Brain pericyte (primary cell): Measurements from ENCODE around the gene MAZ.
"Not testable (repeated sequence)": the region's sequence is repeated elsewhere in the genome, so short reads cannot be mapped to it uniquely, and the experiment has no call there.

Experiments
- DNase-seq: peaks from one replicate; pipeline ENCODE4 v3.0.0-alpha.2; 2012; ENCODE audit warnings: low read depth, low spot score

Gene MAZ

GRCh38 chr16:29784157-29784556 lies 22.2 kb upstream of the MAZ start:
- no peak for DNase-seq

GRCh38 chr16:29784901-29785500 lies 21.3 kb upstream of the MAZ start:
- DNase-seq, result no peak

- DNase-seq, result not testable (repeated sequence)
These were observed 19.2 kb upstream of the MAZ start for GRCh38 chr16:29787155-29787554.

DNA sequence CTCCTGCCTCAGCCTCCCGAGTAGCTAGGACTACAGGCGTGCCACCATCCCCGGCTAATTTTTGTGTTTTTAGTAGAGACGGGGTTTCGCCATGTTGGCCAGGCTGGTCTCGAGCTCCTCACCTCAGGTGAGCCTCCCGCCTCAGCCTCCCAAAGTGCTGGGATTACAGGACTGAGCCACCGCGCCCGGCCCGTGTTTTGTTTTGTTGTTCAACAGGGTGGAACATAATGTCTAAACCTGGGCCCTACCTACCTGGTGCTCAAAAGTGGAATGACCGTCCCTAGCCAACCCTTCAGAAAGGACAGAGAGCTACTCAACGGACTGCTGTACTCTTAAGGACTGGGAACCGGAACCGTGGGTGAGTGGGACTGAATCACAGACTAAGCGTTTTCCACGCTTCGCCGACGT lies 16.6 kb upstream of the MAZ start:
- DNase-seq, result no peak

GRCh38 chr16:29790183-29790948 lies 16.0 kb upstream of the MAZ start, which contains the start of gene KIF22:
KIF22 (plus strand) TSS chr16:29790751; CDS start chr16:29790760, 9 bp downstream.
- peak; percentile 97 for DNase-seq

DNA sequence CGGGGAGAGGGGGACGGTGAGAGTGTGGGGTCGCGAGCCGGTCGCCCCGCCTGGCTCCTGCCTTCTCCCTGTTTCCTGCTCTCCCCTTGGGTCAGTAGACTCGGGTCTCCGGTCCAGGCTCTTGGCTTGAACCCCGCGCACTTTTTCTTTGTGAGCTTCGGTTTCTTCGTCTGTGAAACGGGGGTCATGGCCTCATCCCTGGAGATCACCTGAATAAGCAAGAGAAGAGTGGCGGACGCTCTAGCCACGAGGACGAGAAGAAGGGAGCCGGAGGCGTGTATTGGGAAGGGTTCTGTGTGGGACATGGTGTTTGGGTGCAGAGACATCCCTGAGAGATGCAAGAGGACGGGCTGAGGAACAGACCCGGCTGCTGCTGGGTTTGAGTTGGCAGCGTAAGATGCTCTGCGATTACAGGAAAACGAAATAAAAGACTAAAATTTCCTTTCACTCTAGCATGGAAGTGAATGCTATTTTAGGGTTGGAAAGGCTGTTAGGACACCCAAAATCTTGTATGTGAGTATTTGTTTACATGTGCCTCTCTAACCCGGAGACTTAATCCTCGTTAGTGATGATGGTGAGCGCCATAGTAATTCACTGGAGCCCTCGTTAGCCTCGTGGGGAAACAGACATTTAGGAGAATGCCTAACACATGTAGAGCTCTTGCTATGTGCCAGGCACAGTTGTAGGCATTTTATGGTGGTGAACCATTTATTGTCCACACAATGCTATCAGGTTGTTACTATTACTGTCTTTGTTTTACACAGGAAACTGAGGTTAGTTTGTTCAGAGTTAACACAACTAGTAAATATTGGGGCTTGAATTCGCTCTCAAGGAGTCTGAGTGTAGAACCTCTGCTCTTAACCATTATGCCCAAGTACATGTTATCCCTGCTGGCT lies 15.1 kb upstream of the MAZ start:
- no peak for DNase-seq

DNA sequence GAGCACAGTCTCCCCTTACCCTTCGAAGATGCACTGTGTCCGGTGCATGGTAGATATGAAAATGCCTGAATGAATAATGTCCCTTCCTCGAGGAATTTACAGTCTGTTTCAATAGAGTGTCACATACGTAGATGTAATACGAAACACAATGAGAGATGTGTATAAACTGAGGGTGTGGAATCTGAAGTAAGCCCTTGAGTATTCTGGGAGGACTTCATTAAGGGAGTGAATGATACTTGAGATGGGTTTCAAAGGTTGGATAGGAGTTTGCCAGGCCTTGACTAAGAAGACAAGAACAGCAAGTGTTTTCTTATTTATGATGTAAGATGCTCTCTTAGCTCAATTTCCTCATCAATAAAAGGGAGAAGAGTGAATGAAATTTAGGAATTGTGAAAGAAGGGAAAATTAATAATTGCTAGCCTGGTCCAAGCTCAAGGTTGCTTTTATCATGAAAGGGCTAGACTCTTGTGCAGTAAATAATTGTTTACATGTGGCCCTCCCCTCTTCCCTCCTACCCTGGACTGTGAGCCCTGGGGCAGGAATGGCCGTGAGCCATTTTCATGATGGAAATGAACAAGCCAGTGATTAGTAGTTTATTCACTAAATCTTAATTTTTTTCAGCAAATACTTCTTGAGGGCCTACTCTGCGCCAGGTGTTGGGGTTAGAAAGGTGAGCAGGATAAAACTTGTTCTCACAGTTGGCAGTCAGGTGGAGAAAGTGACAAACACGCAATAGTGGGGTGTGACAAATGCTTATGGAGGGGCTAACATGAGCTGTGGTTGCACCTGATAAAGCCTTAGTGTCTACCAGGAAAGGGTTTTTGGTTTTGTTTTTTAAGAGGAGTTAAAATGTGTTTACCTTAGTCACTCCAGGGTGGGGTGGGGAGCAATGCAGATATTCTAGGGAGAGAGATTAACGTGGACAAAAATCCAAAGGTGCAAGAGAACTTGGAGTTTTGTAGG lies 14.2 kb upstream of the MAZ start:
- DNase-seq, result no peak

- DNase-seq, result not testable (repeated sequence)
These were observed 13.2 kb upstream of the MAZ start for GRCh38 chr16:29793153-29793552.

DNA sequence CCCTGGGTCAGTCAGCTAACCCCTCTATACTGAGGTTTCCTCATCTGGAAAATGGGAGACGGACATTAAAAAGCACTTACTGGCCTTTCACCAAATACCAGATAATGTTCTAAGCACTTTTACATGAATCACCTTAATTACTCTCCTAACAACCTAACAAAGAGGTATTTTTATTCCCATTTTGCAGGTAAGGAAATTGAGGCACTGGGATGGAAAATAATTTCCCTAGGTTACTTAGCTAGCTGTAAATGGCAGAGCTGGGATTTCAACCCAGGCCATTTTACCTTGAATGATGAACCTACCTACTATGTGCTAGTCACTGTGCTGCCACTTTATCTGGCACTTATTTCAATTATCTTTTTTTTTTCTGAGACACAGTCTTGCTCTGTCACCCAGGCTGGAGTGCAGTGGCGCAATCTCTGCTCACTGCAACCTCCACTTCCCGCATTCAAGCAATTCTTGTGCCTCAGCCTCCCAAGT lies 12.1 kb upstream of the MAZ start:
- no peak for DNase-seq

GRCh38 chr16:29802416-29802935 lies 3.9 kb upstream of the MAZ start:
- DNase-seq, result no peak

DNA sequence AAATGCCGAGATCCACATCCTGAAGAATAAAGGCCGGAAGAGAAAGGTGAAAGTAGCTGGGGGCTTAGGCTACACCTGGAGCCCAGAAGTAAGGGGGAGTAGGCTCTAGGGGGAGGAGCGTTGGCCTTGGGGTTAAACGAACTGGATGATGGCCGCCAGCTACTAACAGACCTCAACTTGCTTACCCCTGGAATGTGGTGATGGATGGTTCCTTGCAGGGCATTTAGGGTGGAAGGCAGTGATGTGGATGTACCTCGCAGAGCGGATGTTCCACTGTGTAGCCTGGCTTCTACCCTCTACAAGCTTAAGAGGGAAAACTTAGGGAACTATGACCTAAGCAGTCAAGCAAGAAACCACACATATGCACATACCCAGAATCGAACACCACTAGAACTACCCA lies 2.3 kb upstream of the MAZ start:
- no peak for DNase-seq

DNA sequence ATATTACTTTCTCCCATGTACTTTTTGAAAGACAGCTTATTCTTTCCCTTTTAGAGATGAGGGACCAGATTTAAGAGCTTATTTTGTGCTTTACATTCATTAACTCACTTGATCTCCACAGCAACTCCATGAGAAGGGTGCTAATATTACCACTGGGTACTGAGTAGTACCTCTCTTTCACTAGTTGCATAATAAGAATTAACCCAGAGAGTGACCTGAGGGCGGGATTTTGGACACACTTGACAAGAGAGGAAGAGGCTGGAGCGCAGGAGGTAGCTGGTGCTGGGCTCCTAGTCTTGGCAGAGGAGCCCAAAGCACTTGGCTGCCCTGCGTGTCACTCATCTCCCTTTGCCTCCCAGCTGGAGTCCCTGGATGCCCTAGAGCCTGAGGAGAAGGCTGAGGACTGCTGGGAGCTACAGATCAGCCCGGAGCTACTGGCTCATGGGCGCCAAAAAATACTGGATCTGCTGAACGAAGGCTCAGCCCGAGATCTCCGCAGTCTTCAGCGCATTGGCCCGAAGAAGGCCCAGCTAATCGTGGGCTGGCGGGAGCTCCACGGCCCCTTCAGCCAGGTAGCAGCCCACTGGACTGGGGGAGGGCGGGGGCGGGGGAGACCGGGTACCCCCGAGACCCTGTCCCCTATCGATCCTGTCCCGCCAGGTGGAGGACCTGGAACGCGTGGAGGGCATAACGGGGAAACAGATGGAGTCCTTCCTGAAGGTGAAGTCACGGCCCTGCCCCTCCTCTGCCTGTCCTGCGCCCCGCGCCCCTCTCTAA lies 1.7 kb upstream of the MAZ start:
- DNase-seq, result no peak

GRCh38 chr16:29805232-29806098 lies 864 bp upstream of the MAZ start:
- DNase-seq, result peak; percentile 89

- no peak for DNase-seq
These were observed 504 bp downstream of the MAZ start for GRCh38 chr16:29806641-29807425.

DNA sequence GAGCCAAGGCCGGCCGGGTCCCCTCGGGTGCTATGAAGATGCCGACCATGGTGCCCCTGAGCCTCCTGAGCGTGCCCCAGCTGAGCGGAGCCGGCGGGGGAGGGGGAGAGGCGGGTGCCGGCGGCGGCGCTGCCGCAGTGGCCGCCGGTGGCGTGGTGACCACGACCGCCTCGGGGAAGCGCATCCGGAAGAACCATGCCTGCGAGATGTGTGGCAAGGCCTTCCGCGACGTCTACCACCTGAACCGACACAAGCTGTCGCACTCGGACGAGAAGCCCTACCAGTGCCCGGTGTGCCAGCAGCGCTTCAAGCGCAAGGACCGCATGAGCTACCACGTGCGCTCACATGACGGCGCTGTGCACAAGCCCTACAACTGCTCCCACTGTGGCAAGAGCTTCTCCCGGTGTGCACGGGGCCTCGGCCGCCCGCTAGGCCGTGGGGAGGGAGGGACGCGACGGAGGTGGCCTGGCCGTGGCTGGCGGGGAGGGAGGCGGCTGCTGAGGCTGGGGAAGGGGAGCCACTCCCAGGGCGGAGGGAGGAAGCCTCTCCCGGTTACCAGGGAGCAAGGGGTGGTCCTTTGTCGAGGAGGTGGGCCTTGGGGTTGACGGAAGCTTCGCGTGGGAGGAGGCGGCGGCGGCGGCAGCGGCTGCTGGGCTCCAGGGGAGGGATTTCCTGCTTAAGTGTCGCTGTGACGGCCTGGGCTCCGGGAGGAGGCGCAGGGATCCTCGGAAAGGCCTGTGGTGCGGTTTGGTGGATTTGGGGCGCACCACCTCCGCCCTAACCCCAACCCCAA lies 1.3 kb downstream of the MAZ start:
- peak; percentile 87 for DNase-seq

- no peak for DNase-seq
These were observed 2.0 kb downstream of the MAZ start for GRCh38 chr16:29808219-29808900.
